GM12878 (cell line): ENCODE results near the gene KRTAP5-2. TPM values are rescaled to one million over a fixed set of nuclear protein-coding genes. Genes with fewer than 3 reads are reported as not detected.
A peak's percentile ranks its signal among the peaks of the same experiment; 100 is the strongest.

Source experiments
- ATAC-seq: fragments of 200-7000 bp; cut with Tn5 transposase; 3 replicates; pipeline ENCODE4 v1.9.1; 2020; ENCODE audit warnings: mild to moderate bottlenecking, moderate library complexity
- BruUV-seq: library from RNA; stranded (reverse); fragments of 400-500 nt; replicated peaks from 2 replicates; lab custom pipeline; 2021; lab: Mats Ljungman, UMichigan
- CTCF ChIA-PET: fragments of 300-600 bp; sonication (Branson Sonifier 250); formaldehyde crosslinking; extraction: SDS; loops from one replicate; lab custom pipeline; 2021; ENCODE audit warnings: inconsistent platforms; lab: Yijun Ruan, JAX
- POLR2A ChIA-PET: fragments of 350-600 bp; formaldehyde crosslinking; extraction: SDS; loops from one replicate; lab custom pipeline; 2021; ENCODE audit warnings: inconsistent platforms; lab: Charles Lee
- RAD21 ChIA-PET: fragments of 300-600 bp; sonication (Branson Sonifier 250); formaldehyde crosslinking; loops from one replicate; lab custom pipeline; 2023; ENCODE audit warnings: antibody characterized with exemption; ENCODE audit not compliant: unreplicated experiment; lab: Charles Lee
- SMC1A ChIA-PET: fragments of 300-600 bp; sonication (Branson Sonifier 250); formaldehyde crosslinking; loops from one replicate; lab custom pipeline; 2023; ENCODE audit not compliant: unreplicated experiment, uncharacterized antibody; lab: Charles Lee
- DNase-seq: peaks from one replicate; pipeline ENCODE4 v3.0.0-alpha.2; 2011; ENCODE audit warnings: low read depth, low spot score
- FAIRE-seq: peaks from 3 replicates; lab custom pipeline; 2011; peaks lifted over from hg19 to GRCh38; lab: Jason Lieb, UNC
- H2AFZ ChIP-seq: 2 replicates; pipeline ENCODE4 v1.6.0; 2011; ENCODE audit warnings: low read depth, low read length, control low read depth; ENCODE audit not compliant: control insufficient read depth
- H3K27ac ChIP-seq: 2 replicates; pipeline ENCODE4 v1.5.1; 2011; ENCODE audit warnings: control low read depth; ENCODE audit not compliant: control insufficient read depth, insufficient read depth
- H3K27me3 ChIP-seq, 2 experiments: replicated peaks in 1 of 2; 2 replicates each; pipeline versions ENCODE4 v1.6.0 to v1.6.1; 2011; ENCODE audit warnings: low read length in 1 of 2; ENCODE audit not compliant: control insufficient read depth in 2 of 2, insufficient read depth in 2 of 2
- H3K36me3 ChIP-seq, 2 experiments: 2 replicates each; pipeline ENCODE4 v1.5.1; 2011; ENCODE audit warnings: low read length in 1 of 2; ENCODE audit not compliant: control insufficient read depth in 2 of 2, insufficient read depth in 2 of 2
- H3K4me1 ChIP-seq: 2 replicates; pipeline ENCODE4 v1.6.1; 2011; ENCODE audit warnings: mild to moderate bottlenecking, low read length, moderate library complexity, mixed read lengths; ENCODE audit not compliant: control insufficient read depth, insufficient read depth
- H3K4me2 ChIP-seq: 2 replicates; pipeline ENCODE4 v1.6.0; 2011; ENCODE audit warnings: control low read depth; ENCODE audit not compliant: control insufficient read depth, insufficient read depth
- H3K4me3 ChIP-seq: fragments of 200-600 bp; sonication (generic); 2 replicates; pipeline ENCODE4 v1.5.1; 2016
- H3K79me2 ChIP-seq: 2 replicates; pipeline ENCODE4 v1.6.0; 2011; ENCODE audit warnings: low read length; ENCODE audit not compliant: control insufficient read depth, insufficient read depth
- H3K9ac ChIP-seq: 2 replicates; pipeline ENCODE4 v1.8.0; 2011; ENCODE audit warnings: low read length, control low read depth, mixed read lengths; ENCODE audit not compliant: control insufficient read depth, insufficient read depth
- H3K9me3 ChIP-seq: replicated peaks from 3 replicates; pipeline ENCODE4 v1.5.1; 2011; ENCODE audit warnings: mild to moderate bottlenecking, low read length; ENCODE audit not compliant: control insufficient read depth, insufficient read depth
- H4K20me1 ChIP-seq: 2 replicates; pipeline ENCODE4 v1.6.0; 2011; ENCODE audit not compliant: control insufficient read depth, insufficient read depth
- CHD4 ChIP-seq: fragments of 200-600 bp; sonication (generic); IDR thresholded peaks from 2 replicates; pipeline ENCODE4 v1.6.1; 2016; ENCODE audit warnings: mild to moderate bottlenecking
- ETV6 ChIP-seq, 2 experiments: fragments of 450-650 bp in 1 of 2; IDR thresholded peaks in 1 of 2; conservative IDR thresholded peaks in 1 of 2; 2 replicates each; pipeline ENCODE4 v1.6.1; 2014; ENCODE audit warnings: antibody characterized with exemption in 1 of 2, borderline replicate concordance in 1 of 2, low read depth in 1 of 2, mild to moderate bottlenecking in 1 of 2, moderate library complexity in 1 of 2
- HDAC2 ChIP-seq: fragments of 200-600 bp; sonication (generic); IDR thresholded peaks from 2 replicates; pipeline ENCODE4 v1.6.1; 2017
- NFYA ChIP-seq: IDR thresholded peaks from 2 replicates; pipeline ENCODE4 v1.6.1; 2011; ENCODE audit warnings: low read depth, mild to moderate bottlenecking, low read length, improper control_type of control experiment, borderline replicate concordance
- RB1 ChIP-seq: fragments of 450-650 bp; formaldehyde crosslinking; IDR thresholded peaks from 2 replicates; pipeline ENCODE4 v1.6.1; 2017; ENCODE audit warnings: mild to moderate bottlenecking, borderline replicate concordance
- RFX5 ChIP-seq: IDR thresholded peaks from 2 replicates; pipeline ENCODE4 v1.6.1; 2011; ENCODE audit warnings: low read depth, low read length, improper control_type of control experiment
- STAT1 ChIP-seq: fragments of 450-650 bp; conservative IDR thresholded peaks from 2 replicates; pipeline ENCODE4 v1.6.1; 2014; ENCODE audit warnings: antibody characterized with exemption, mild to moderate bottlenecking
- WGBS: methylation state at CpG from one replicate; pipeline ENCODE4 v1.1.6; 2016; ENCODE audit warnings: low lambda C conversion rate; ENCODE audit not compliant: insufficient replicate concordance, insufficient coverage; ENCODE audit errors: missing lambda C conversion rate; 5-methylcytosine and 5-hydroxymethylcytosine counted together
- in situ Hi-C: fragments of 300-500 bp; cut with MboI; formaldehyde crosslinking; loops from 9 replicates; pipeline ENCODE4 v1.14.3; 2018; ENCODE audit warnings: mixed read lengths
- intact Hi-C: fragments of 100-400 bp; cut with micrococcal nuclease; formaldehyde crosslinking; loops from one replicate; pipeline ENCODE4 v1.14.2; 2022; ENCODE audit not compliant: unreplicated experiment
- polyA plus RNA-seq, 11 experiments: library from polyadenylated mRNA; depleted of rRNA in 4 of 11; unstranded in 6 of 11; stranded (reverse) in 5 of 11; fragments of >200 nt; fragmentation: Nextera tagmentation in 4 of 11; fragmentation: Illumina TruSeq in 1 of 11; extraction: Ambion mirVana in 4 of 11; extraction: Trizol in 1 of 11; gene quantifications; 1 replicate in 1 of 11; 2 replicates in 10 of 11; pipeline versions ENCODE4 v1.2.1 to v1.2.3, GENCODE V29; 2011 to 2016; ENCODE audit warnings: inconsistent platforms in 2 of 11, missing spikeins in 2 of 11, low read depth in 1 of 11
- total RNA-seq, 4 experiments: library from RNA; depleted of rRNA in 3 of 4; stranded (reverse); fragments of >200 nt in 3 of 4; fragmentation: Illumina TruSeq in 1 of 4; extraction: Trizol in 1 of 4; gene quantifications; 2 replicates each; pipeline versions ENCODE4 v1.2.1 to v1.2.3, GENCODE V29; 2013 to 2021
- TF ChIP-seq, protein P1 (sequence below): fragments of 450-650 bp; IDR thresholded peaks from 2 replicates; pipeline ENCODE4 v1.6.1; 2017; ENCODE audit warnings: mild to moderate bottlenecking, moderate library complexity
- TF ChIP-seq, protein P2 (sequence below), 3 experiments: IDR thresholded peaks in 2 of 3; conservative IDR thresholded peaks in 1 of 3; 2 replicates each; pipeline ENCODE4 v1.5.1; 2011; ENCODE audit warnings: low read depth in 3 of 3, low read length in 3 of 3, mild to moderate bottlenecking in 3 of 3, control low read depth in 2 of 3, moderate library complexity in 2 of 3, inconsistent platforms in 1 of 3, mixed read lengths in 1 of 3; ENCODE audit not compliant: control insufficient read depth in 2 of 3, insufficient read depth in 1 of 3; ENCODE audit errors: extremely low read depth in 1 of 3
- TF ChIP-seq, protein P3 (sequence below): fragments of 450-650 bp; IDR thresholded peaks from 2 replicates; pipeline ENCODE4 v1.6.1; 2018; ENCODE audit warnings: mild to moderate bottlenecking, low read depth, moderate library complexity; ENCODE audit not compliant: partially characterized antibody

KRTAP5-2 gene
- total and polyA plus RNA-seq, 10 of the 15 experiments (the other 5 are each of a cell fraction or from before 2014, with no cell fraction given) = not detected

DNA sequence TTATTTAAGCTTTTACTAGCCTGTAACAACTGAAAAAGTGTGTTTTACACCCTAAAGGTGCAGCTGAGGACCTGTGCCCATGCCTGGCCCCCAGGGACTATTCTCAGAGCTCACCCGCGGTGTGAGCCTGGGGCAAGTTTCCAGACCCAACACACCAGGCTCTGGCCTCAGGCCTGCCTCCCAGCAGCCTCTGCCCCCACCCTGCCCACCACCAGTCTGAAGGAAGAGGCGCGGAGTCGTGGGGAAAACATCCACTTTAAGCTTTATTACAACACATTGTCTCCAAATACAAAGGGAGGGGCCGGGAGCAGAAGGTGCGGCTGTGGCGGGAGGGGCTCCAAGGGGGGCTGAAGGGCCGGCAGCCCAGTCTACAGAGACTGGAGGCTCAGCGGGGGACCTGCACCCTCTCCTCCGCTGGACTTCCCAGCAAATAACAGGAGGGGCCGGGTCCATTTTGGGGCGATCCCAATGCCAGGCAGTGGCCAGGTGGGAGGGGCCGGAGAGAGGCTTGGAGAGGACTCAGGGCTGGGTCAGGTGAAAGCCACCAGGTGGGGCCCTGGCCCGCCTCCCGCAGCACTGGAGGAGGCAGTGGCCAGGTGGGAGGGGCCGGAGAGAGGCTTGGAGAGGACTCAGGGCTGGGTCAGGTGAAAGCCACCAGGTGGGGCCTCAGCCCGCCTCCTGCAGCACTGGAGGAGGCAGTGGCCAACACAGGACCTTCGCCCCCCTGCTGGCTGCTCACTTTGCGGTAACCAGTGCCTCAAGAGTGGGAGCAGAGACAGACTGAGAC lies 44.1 kb downstream of the KRTAP5-2 start (continued):
- TF ChIP-seq, protein P1, sequence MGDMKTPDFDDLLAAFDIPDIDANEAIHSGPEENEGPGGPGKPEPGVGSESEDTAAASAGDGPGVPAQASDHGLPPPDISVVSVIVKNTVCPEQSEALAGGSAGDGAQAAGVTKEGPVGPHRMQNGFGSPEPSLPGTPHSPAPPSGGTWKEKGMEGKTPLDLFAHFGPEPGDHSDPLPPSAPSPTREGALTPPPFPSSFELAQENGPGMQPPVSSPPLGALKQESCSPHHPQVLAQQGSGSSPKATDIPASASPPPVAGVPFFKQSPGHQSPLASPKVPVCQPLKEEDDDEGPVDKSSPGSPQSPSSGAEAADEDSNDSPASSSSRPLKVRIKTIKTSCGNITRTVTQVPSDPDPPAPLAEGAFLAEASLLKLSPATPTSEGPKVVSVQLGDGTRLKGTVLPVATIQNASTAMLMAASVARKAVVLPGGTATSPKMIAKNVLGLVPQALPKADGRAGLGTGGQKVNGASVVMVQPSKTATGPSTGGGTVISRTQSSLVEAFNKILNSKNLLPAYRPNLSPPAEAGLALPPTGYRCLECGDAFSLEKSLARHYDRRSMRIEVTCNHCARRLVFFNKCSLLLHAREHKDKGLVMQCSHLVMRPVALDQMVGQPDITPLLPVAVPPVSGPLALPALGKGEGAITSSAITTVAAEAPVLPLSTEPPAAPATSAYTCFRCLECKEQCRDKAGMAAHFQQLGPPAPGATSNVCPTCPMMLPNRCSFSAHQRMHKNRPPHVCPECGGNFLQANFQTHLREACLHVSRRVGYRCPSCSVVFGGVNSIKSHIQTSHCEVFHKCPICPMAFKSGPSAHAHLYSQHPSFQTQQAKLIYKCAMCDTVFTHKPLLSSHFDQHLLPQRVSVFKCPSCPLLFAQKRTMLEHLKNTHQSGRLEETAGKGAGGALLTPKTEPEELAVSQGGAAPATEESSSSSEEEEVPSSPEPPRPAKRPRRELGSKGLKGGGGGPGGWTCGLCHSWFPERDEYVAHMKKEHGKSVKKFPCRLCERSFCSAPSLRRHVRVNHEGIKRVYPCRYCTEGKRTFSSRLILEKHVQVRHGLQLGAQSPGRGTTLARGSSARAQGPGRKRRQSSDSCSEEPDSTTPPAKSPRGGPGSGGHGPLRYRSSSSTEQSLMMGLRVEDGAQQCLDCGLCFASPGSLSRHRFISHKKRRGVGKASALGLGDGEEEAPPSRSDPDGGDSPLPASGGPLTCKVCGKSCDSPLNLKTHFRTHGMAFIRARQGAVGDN = no peak
- no peak for TF ChIP-seq RFX5
- no peak for TF ChIP-seq HDAC2
- TF ChIP-seq NFYA = no peak
- no peak for TF ChIP-seq STAT1

DNA sequence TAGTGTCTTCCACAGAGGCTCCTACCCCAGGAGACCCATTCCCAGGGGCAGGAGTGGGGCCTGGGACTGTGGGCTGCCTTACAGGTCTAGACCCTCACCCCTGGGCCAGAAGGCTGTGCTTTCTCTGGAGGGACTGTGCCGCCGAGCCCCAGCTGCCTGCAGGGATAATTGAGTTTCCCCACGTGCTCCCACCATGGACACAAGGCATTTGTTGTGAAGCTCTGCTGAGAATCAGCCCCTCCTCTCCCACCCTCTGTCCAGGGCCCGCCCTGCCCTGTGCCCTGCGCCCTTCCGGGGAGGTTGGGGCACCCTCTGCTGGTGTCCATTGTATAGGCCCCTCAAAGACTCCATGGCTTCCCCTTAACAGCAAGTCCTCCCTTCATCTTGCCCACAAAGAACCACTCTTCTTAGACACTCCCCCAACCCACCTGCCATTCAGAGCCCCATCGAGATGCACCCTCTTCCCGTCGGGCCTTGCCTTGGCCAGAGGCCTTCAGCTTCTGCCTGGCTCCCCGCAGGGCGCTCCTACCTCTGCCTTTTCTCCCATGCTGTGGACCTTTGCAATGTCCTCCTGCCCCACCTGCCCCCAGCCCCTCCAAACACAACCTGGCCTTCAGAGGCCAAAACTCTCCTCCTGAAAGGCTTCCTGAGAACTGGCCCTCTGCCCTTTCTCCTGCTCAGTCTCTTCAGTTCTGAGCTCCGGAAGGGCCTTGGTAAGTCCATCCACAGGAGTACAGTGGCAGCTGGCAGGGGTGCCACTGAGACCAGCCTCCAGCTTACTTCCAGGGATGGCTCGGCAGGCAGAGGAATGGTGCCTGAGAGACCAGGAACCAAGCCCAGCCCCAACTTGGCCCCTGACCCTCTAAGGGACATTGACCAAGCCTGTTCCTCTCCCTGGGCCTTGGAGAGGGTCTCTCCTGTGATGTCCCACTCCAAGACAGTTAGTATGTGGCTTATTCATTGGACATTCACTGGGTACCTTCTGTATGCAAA lies 48.5 kb downstream of the KRTAP5-2 start:
- no peak overlapping the region for H3K9ac ChIP-seq
- no peaks in the 10 kb centered on the region for H3K36me3 ChIP-seq
- intact Hi-C loops = no loop called here
- ATAC-seq = peak; percentile 58
- H3K27me3 ChIP-seq = peaks cover 0 to 4% of the 10 kb centered on the region in 2 experiments; a peak in 2 of 4 replicates
- no peaks in the 10 kb centered on the region for H3K9me3 ChIP-seq
- RAD21 ChIA-PET = no interaction called here
- no peak overlapping the region for H2AFZ ChIP-seq
- in situ Hi-C loops = no loop called here
- CTCF ChIA-PET = no interaction called here
- H3K27ac ChIP-seq = no peak overlapping the region
- no peaks in the 10 kb centered on the region for H3K79me2 ChIP-seq
- BruUV-seq = no TSS peak
- H3K4me2 ChIP-seq = no peak overlapping the region
- DNase-seq = no peak
- H3K4me3 ChIP-seq = no peak overlapping the region
- WGBS = 50% methylated on average over 13 of the region's 13 CpGs
- no peaks in the 10 kb centered on the region for H3K4me1 ChIP-seq
- SMC1A ChIA-PET = no interaction called here
- POLR2A ChIA-PET = no interaction called here
- no peaks in the 10 kb centered on the region for H4K20me1 ChIP-seq
- no peak for FAIRE-seq
- TF ChIP-seq RB1 = no peak
- TF ChIP-seq CHD4 = no peak
- TF ChIP-seq ETV6 (conservative IDR thresholded peaks at IDR 0.05 in 1 of 2, IDR thresholded peaks at IDR 0.05 in 1 of 2; ENCODE audit: borderline replicate concordance in 1 of 2, low read depth in 1 of 2) = no peak
- TF ChIP-seq, protein P2, sequence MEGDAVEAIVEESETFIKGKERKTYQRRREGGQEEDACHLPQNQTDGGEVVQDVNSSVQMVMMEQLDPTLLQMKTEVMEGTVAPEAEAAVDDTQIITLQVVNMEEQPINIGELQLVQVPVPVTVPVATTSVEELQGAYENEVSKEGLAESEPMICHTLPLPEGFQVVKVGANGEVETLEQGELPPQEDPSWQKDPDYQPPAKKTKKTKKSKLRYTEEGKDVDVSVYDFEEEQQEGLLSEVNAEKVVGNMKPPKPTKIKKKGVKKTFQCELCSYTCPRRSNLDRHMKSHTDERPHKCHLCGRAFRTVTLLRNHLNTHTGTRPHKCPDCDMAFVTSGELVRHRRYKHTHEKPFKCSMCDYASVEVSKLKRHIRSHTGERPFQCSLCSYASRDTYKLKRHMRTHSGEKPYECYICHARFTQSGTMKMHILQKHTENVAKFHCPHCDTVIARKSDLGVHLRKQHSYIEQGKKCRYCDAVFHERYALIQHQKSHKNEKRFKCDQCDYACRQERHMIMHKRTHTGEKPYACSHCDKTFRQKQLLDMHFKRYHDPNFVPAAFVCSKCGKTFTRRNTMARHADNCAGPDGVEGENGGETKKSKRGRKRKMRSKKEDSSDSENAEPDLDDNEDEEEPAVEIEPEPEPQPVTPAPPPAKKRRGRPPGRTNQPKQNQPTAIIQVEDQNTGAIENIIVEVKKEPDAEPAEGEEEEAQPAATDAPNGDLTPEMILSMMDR (IDR thresholded peaks at IDR 0.05 in 2 of 3, conservative IDR thresholded peaks at IDR 0.05 in 1 of 3; ENCODE audit: control insufficient read depth in 2 of 3, extremely low read depth in 1 of 3, insufficient read depth in 1 of 3, low read depth in 3 of 3, low read length in 3 of 3) = peak in 2 of 3 experiments; percentile 31; a peak in 3 of 6 replicates
- TF ChIP-seq, protein P3, sequence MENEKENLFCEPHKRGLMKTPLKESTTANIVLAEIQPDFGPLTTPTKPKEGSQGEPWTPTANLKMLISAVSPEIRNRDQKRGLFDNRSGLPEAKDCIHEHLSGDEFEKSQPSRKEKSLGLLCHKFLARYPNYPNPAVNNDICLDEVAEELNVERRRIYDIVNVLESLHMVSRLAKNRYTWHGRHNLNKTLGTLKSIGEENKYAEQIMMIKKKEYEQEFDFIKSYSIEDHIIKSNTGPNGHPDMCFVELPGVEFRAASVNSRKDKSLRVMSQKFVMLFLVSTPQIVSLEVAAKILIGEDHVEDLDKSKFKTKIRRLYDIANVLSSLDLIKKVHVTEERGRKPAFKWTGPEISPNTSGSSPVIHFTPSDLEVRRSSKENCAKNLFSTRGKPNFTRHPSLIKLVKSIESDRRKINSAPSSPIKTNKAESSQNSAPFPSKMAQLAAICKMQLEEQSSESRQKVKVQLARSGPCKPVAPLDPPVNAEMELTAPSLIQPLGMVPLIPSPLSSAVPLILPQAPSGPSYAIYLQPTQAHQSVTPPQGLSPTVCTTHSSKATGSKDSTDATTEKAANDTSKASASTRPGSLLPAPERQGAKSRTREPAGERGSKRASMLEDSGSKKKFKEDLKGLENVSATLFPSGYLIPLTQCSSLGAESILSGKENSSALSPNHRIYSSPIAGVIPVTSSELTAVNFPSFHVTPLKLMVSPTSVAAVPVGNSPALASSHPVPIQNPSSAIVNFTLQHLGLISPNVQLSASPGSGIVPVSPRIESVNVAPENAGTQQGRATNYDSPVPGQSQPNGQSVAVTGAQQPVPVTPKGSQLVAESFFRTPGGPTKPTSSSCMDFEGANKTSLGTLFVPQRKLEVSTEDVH = no peak
